Measurements from ENCODE around the gene COMT.

The COMT gene

DNA sequence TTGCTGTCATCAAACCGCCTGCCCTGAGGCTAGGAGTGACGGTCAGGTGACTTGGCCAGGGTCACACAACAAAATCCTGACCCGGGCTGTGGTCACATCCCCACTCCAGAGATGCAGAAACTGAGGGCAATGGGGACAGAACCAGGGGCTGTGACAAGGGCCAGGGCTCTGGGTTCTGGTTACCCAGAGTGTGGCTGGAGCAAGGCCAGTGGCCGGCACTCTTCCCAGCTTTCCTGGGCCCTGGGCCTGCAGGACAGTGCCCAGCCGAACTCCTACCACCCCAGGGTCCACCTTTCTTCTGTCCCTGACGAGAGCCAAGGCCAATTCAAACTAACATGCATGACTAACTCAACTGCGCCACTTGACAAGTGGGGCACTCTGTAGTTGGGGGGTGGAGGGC is 39.2 kb downstream of the COMT start:
- WGBS, 2 donors (ENCODE audit: extremely low coverage in 2 of 2, insufficient read length in 2 of 2, insufficient replicate concordance in 1 of 2) = no CpG with 5 or more reads among the region's 7 CpGs

DNA sequence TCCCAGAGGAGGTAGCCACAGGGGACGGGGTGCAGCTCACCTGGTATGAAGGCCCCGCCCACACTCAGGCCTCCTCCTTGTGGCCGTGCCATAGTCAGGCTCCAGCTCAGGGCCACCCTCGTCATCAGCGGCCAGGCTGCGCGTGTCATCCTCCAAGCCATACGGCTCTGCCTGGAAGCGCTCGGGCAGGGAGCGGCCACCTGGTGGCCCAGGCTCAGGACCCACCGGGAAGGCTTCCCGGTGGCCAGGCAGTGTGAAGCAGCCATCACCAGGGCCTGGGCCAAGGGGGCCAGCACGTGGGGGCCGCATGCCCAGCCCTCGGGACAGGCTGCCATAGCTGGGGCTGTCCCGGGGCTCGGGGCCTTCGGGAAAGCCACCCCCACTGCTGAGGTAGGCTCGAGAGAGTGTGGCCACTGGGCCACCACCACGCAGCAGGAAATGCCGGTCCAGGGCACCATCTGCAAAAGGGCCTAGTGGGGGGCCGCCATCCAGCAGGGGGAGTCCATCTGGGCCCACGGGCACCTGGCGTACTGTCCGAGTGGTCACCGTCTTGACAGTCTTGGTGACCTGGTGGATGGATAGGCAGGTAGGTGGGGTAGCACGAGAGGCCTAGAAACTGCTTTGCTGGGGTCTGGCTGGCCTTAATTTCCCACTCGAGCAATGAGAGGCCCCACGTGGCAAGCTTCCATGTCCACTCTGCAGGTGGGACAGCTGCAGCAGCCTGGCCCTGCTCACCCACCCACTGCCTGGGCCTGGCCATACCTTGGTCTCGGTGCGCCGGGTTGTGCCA is 39.8 kb downstream of the COMT start:
- Histone ChIP-seq H2BK15ac (ENCODE audit: low read length) (no peak overlapping the region), H2AFZ (ENCODE audit: low read length) (no peak overlapping the region), H2AK5ac (ENCODE audit: low read depth, low read length) (no peak overlapping the region), H3K27ac (replicated peaks; ENCODE audit: low read length) (no peak overlapping the region), H3K14ac (ENCODE audit: low read length) (no peak overlapping the region), H2BK5ac (ENCODE audit: low read length) (no peak overlapping the region), H3K23ac (ENCODE audit: low read depth, low read length, poor library complexity) (peak overlapping the region; percentile 59), H2BK120ac (ENCODE audit: low read depth, low read length) (no peak overlapping the region), H3K4me1 (ENCODE audit: control insufficient read depth in 2 of 2, insufficient read depth in 1 of 2, low read depth in 1 of 2, low read length in 2 of 2) (peaks cover 17 to 18% of the 10 kb centered on the region in 2 donors), H3K79me1 (ENCODE audit: low read depth, low read length) (peaks cover 28% of the 10 kb centered on the region), H3K18ac (ENCODE audit: low read length) (no peak overlapping the region), H3K4me2 (ENCODE audit: insufficient read depth, low read length, poor library complexity, severe bottlenecking) (no peak overlapping the region), H4K8ac (ENCODE audit: low read depth, low read length) (no peak overlapping the region), H3K4me3 (ENCODE audit: low read length in 2 of 2) (no peak overlapping the region), H3K4ac (ENCODE audit: low read length) (no peak overlapping the region), H2BK12ac (ENCODE audit: low read length) (no peak overlapping the region), H3K9me3 (replicated peaks in 1 of 2; ENCODE audit: control insufficient read depth in 2 of 2, insufficient read depth in 1 of 2, low read depth in 1 of 2, low read length in 2 of 2) (no peaks in the 10 kb centered on the region), H3K9ac (ENCODE audit: low read depth, low read length, poor library complexity) (no peak overlapping the region), H4K91ac (ENCODE audit: low read depth, low read length, poor library complexity) (no peak overlapping the region), H3K27me3 (ENCODE audit: control insufficient read depth in 3 of 3, insufficient read depth in 3 of 3, low read depth in 1 of 3, low read length in 3 of 3) (no peaks in the 10 kb centered on the region), H3K36me3 (replicated peaks in 1 of 2; ENCODE audit: control insufficient read depth in 2 of 2, insufficient read depth in 2 of 2, low read length in 2 of 2) (peaks cover 46 to 77% of the 10 kb centered on the region in 2 donors)
- DNase-seq (ENCODE audit: low spot score) = no peak
- WGBS, 2 donors (ENCODE audit: extremely low coverage in 2 of 2, insufficient read length in 2 of 2, insufficient replicate concordance in 1 of 2) = no CpG with 5 or more reads among the region's 33 CpGs

More for the DNA sequence above, 39.2 kb downstream of the COMT start:
- DNase-seq (ENCODE audit: low spot score) = no peak
- H3K4me1 ChIP-seq (ENCODE audit: control insufficient read depth in 2 of 2, insufficient read depth in 1 of 2, low read depth in 1 of 2, low read length in 2 of 2) = peaks cover 12 to 13% of the 10 kb centered on the region in 2 donors
- no peak overlapping the region for H3K27ac ChIP-seq (replicated peaks; ENCODE audit: low read length)
- no peak overlapping the region for H2BK5ac ChIP-seq (ENCODE audit: low read length)
- H2AFZ ChIP-seq (ENCODE audit: low read length) = no peak overlapping the region
- H3K4ac ChIP-seq (ENCODE audit: low read length) = no peak overlapping the region
- peaks cover 46 to 81% of the 10 kb centered on the region in 2 donors for H3K36me3 ChIP-seq (replicated peaks in 1 of 2; ENCODE audit: control insufficient read depth in 2 of 2, insufficient read depth in 2 of 2, low read length in 2 of 2)
- no peak overlapping the region for H3K4me3 ChIP-seq (ENCODE audit: low read length in 2 of 2)
- peak overlapping the region; percentile 59 for H3K23ac ChIP-seq (ENCODE audit: low read depth, low read length, poor library complexity)
- H3K9ac ChIP-seq (ENCODE audit: low read depth, low read length, poor library complexity) = no peak overlapping the region
- H3K27me3 ChIP-seq (ENCODE audit: control insufficient read depth in 3 of 3, insufficient read depth in 3 of 3, low read depth in 1 of 3, low read length in 3 of 3) = no peaks in the 10 kb centered on the region
- peaks cover 24% of the 10 kb centered on the region for H3K79me1 ChIP-seq (ENCODE audit: low read depth, low read length)
- H3K4me2 ChIP-seq (ENCODE audit: insufficient read depth, low read length, poor library complexity, severe bottlenecking) = no peak overlapping the region
- no peak overlapping the region for H3K18ac ChIP-seq (ENCODE audit: low read length)
- no peak overlapping the region for H2BK12ac ChIP-seq (ENCODE audit: low read length)
- H3K14ac ChIP-seq (ENCODE audit: low read length) = no peak overlapping the region
- H4K91ac ChIP-seq (ENCODE audit: low read depth, low read length, poor library complexity) = no peak overlapping the region
- no peak overlapping the region for H2BK120ac ChIP-seq (ENCODE audit: low read depth, low read length)
- no peak overlapping the region for H4K8ac ChIP-seq (ENCODE audit: low read depth, low read length)
- H2AK5ac ChIP-seq (ENCODE audit: low read depth, low read length) = no peak overlapping the region
- no peaks in the 10 kb centered on the region for H3K9me3 ChIP-seq (replicated peaks in 1 of 2; ENCODE audit: control insufficient read depth in 2 of 2, insufficient read depth in 1 of 2, low read depth in 1 of 2, low read length in 2 of 2)
- no peak overlapping the region for H2BK15ac ChIP-seq (ENCODE audit: low read length)

DNA sequence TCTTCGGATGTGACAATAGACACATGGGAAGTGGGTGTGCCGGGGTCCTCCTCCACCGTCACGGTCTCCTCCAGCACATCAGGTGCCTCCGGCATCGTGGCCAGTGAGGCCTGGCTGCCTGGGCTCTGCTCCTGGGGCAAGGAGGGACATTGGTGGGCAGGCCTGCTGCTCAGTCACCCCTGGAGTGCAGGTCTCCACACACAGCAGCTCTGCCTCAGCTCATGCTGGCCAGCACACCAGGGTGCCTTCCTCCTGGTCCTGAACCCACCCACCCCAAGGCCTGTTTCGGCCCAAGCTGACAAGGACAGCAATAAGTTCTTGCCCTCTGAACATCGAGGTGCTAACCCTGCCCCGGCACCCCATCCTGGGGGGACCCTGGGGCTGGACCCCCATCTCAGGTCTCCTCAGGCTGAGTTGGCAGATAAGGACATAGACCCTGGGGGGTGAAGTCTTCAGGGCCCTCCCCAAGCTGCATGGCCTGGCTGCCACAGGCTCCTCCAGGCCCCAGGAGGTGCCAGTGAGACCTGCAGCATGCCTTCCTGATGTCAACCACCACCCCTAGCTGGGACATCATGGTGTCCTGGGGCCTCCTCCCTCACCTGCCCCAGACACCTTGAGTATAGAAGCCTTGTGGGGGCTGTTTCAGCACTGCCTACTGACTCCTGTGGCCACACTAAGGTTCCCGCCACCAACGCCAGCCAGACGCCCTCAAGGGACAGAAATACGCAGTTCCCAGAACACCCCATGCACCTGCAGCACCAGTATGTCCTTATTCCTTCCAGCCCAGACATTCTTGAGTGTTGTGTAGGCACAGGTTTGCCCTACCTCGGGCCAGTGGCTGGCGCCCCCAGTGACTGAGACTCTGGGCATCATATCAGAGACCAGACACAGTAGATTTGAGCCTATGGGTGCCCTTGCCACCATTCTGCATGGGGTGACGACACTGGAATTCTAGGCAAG is 40.7 kb downstream of the COMT start:
- no peak overlapping the region for H2AK5ac ChIP-seq (ENCODE audit: low read depth, low read length)
- H3K4me3 ChIP-seq (ENCODE audit: low read length in 2 of 2) = no peak overlapping the region
- no peak overlapping the region for H2BK120ac ChIP-seq (ENCODE audit: low read depth, low read length)
- H3K18ac ChIP-seq (ENCODE audit: low read length) = no peak overlapping the region
- H3K27ac ChIP-seq (replicated peaks; ENCODE audit: low read length) = no peak overlapping the region
- H2BK12ac ChIP-seq (ENCODE audit: low read length) = no peak overlapping the region
- H3K14ac ChIP-seq (ENCODE audit: low read length) = no peak overlapping the region
- H3K9me3 ChIP-seq (replicated peaks in 1 of 2; ENCODE audit: control insufficient read depth in 2 of 2, insufficient read depth in 1 of 2, low read depth in 1 of 2, low read length in 2 of 2) = no peaks in the 10 kb centered on the region
- no peak for DNase-seq (ENCODE audit: low spot score)
- peak overlapping the region; percentile 4 for H3K23ac ChIP-seq (ENCODE audit: low read depth, low read length, poor library complexity)
- WGBS, 2 donors (ENCODE audit: extremely low coverage in 2 of 2, insufficient read length in 2 of 2, insufficient replicate concordance in 1 of 2) = no CpG with 5 or more reads among the region's 16 CpGs
- H4K8ac ChIP-seq (ENCODE audit: low read depth, low read length) = no peak overlapping the region
- H4K91ac ChIP-seq (ENCODE audit: low read depth, low read length, poor library complexity) = no peak overlapping the region
- no peak overlapping the region for H2AFZ ChIP-seq (ENCODE audit: low read length)
- no peak overlapping the region for H2BK5ac ChIP-seq (ENCODE audit: low read length)
- no peak overlapping the region for H3K9ac ChIP-seq (ENCODE audit: low read depth, low read length, poor library complexity)
- no peak overlapping the region for H3K4ac ChIP-seq (ENCODE audit: low read length)
- H3K4me2 ChIP-seq (ENCODE audit: insufficient read depth, low read length, poor library complexity, severe bottlenecking) = no peak overlapping the region
- H3K79me1 ChIP-seq (ENCODE audit: low read depth, low read length) = peaks cover 28% of the 10 kb centered on the region
- H2BK15ac ChIP-seq (ENCODE audit: low read length) = no peak overlapping the region
- peaks cover 17 to 19% of the 10 kb centered on the region in 2 donors for H3K4me1 ChIP-seq (ENCODE audit: control insufficient read depth in 2 of 2, insufficient read depth in 1 of 2, low read depth in 1 of 2, low read length in 2 of 2)
- H3K36me3 ChIP-seq (replicated peaks in 1 of 2; ENCODE audit: control insufficient read depth in 2 of 2, insufficient read depth in 2 of 2, low read length in 2 of 2) = peaks cover 43 to 68% of the 10 kb centered on the region in 2 donors
- H3K27me3 ChIP-seq (ENCODE audit: control insufficient read depth in 3 of 3, insufficient read depth in 3 of 3, low read depth in 1 of 3, low read length in 3 of 3) = no peaks in the 10 kb centered on the region

Measured in neuronal stem cell (in vitro differentiated cells).